H1 (cell line): ENCODE data around the gene A3GALT2. TPM values are rescaled to one million over a fixed set of nuclear protein-coding genes. Genes with fewer than 3 reads are reported as not detected.

ENCODE experiments used
- HDAC2 ChIP-seq, 2 experiments: fragments of 300-600 bp in 1 of 2; sonication (generic) in 1 of 2; IDR thresholded peaks; 2 replicates each; pipeline ENCODE4 v1.6.1; 2011 to 2012; ENCODE audit warnings: low read depth in 2 of 2, low read length in 2 of 2, mild to moderate bottlenecking in 2 of 2, moderate library complexity in 2 of 2, borderline replicate concordance in 1 of 2, inconsistent platforms in 1 of 2
- SP2 ChIP-seq: IDR thresholded peaks from 2 replicates; pipeline ENCODE4 v1.6.1; 2012; ENCODE audit warnings: mild to moderate bottlenecking, low read length, inconsistent platforms
- SP4 ChIP-seq: IDR thresholded peaks from 2 replicates; pipeline ENCODE4 v1.6.1; 2012; ENCODE audit warnings: low read length, inconsistent platforms
- polyA plus RNA-seq, 7 experiments: library from polyadenylated mRNA; depleted of rRNA in 3 of 7; stranded (reverse) in 5 of 7; unstranded in 2 of 7; fragments of >200 nt in 5 of 7; fragments of 200-250 nt in 2 of 7; gene quantifications; 1 replicate in 5 of 7; 2 replicates in 1 of 7; 4 replicates in 1 of 7; pipeline versions ENCODE4 v1.2.1 to v1.2.3, GENCODE V29; 2011 to 2013; ENCODE audit warnings: missing spikeins in 2 of 7, mixed read lengths in 2 of 7
- total RNA-seq: library from RNA; stranded (reverse); fragmentation: NEBNext Ultra II Directional; extraction: Animal tissue kit (Norgen Biotek cat#: 25700); gene quantifications from 2 replicates; pipeline ENCODE4 v1.2.1, GENCODE V29; 2021

The A3GALT2 gene
- total and polyA plus RNA-seq, 2 of the 8 experiments (the other 6 are each of a cell fraction or from before 2014, with no cell fraction given) = not detected

DNA sequence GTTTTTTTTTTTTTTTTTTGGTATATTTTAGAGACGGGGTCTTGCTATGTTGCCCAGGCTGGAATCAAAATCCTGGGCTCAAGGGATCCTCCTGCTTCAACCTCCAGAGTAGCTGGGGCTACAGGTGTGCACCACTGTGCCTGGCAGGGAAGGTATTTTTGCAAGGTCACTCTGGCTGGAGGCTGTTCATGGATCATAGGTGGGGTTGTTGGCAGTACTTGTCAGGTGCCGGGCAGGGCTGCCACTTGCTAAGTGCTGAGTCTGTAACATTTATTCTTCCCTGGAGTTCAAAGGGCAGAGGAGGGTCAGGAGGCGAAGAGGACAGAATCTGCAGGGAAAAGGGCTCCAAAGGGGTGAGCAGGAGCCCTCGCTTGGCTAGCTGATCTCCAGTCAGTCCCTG, 24.1 kb downstream of the A3GALT2 start (continued):
- TF ChIP-seq SP2 (no peak), HDAC2 (IDR thresholded peaks at IDR 0.05; ENCODE audit: borderline replicate concordance in 1 of 2, low read depth in 2 of 2, low read length in 2 of 2) (no peak), SP4 (no peak)
